ENCODE measurements around the gene ALDH7A1.
A peak's percentile ranks its signal among the peaks of the same experiment; 100 is the strongest.
"Not testable (repeated sequence)": the region's sequence is repeated elsewhere in the genome, so short reads cannot be mapped to it uniquely, and the experiment has no call there.

The ALDH7A1 gene

GRCh38 chr5:126594748-126595485 lies at the start of gene ALDH7A1:
Gene ALDH7A1 (minus strand): TSS chr5:126595219. CDS start chr5:126595198, 21 bp downstream.
- DNase-seq = peak; percentile 28

GRCh38 chr5:126641387-126641786 lies 46.4 kb upstream of the ALDH7A1 start:
- DNase-seq = no peak

- DNase-seq = no peak
These were observed 45.8 kb upstream of the ALDH7A1 start for GRCh38 chr5:126640866-126641265.

- no peak for DNase-seq
These were observed 41.9 kb upstream of the ALDH7A1 start for GRCh38 chr5:126636956-126637355.

GRCh38 chr5:126635585-126635984 lies 40.6 kb upstream of the ALDH7A1 start:
- no peak for DNase-seq

- DNase-seq = no peak
These were observed 38.5 kb upstream of the ALDH7A1 start for GRCh38 chr5:126633552-126633951.

GRCh38 chr5:126631920-126632319 lies 36.9 kb upstream of the ALDH7A1 start:
- DNase-seq = no peak

GRCh38 chr5:126628102-126628501 lies 33.1 kb upstream of the ALDH7A1 start:
- no peak for DNase-seq

GRCh38 chr5:126624534-126624933 lies 29.5 kb upstream of the ALDH7A1 start:
- no peak for DNase-seq

GRCh38 chr5:126619781-126620180 lies 24.8 kb upstream of the ALDH7A1 start:
- no peak for DNase-seq

- not testable (repeated sequence) for DNase-seq
These were observed 22.6 kb upstream of the ALDH7A1 start for GRCh38 chr5:126617603-126618002.

GRCh38 chr5:126615286-126615685 lies 20.3 kb upstream of the ALDH7A1 start:
- DNase-seq = no peak

GRCh38 chr5:126613941-126614592 lies 19.0 kb upstream of the ALDH7A1 start:
- no peak for DNase-seq

- DNase-seq = no peak
These were observed 15.6 kb upstream of the ALDH7A1 start for GRCh38 chr5:126610616-126611015.

GRCh38 chr5:126610160-126610559 lies 15.1 kb upstream of the ALDH7A1 start:
- DNase-seq = peak; percentile 47

- DNase-seq = no peak
These were observed 10.5 kb upstream of the ALDH7A1 start for GRCh38 chr5:126605525-126605924.

GRCh38 chr5:126603402-126603991 lies 8.5 kb upstream of the ALDH7A1 start:
- no peak for DNase-seq

GRCh38 chr5:126600631-126601511 lies 5.9 kb upstream of the ALDH7A1 start, which contains the start of gene PHAX:
Gene PHAX (plus strand): TSS chr5:126600947. CDS start chr5:126600963, 16 bp downstream.
- peak; percentile 84 for DNase-seq

GRCh38 chr5:126599971-126600630 lies 5.1 kb upstream of the ALDH7A1 start:
- not testable (repeated sequence) for DNase-seq

GRCh38 chr5:126599499-126599898 lies 4.5 kb upstream of the ALDH7A1 start:
- DNase-seq = no peak

- DNase-seq = no peak
These were observed 2.1 kb upstream of the ALDH7A1 start for GRCh38 chr5:126597156-126597555.

- DNase-seq = no peak
These were observed 566 bp upstream of the ALDH7A1 start for GRCh38 chr5:126595486-126596083.

Measured in hematopoietic multipotent progenitor cell treated with erythropoietin and hydrocortisone succinate and interleukin-3 and kit ligand, for 8 days (in vitro differentiated cells).